Fibroblast of skin of right quadriceps (primary cell): ENCODE results near the gene ARL10.

ENCODE experiments used
- DNase-seq: peaks from one replicate; pipeline ENCODE4 v3.0.0-alpha.2; 2013

Gene ARL10

GRCh38 chr5:176364765-176365350 lies 429 bp upstream of the ARL10 start:
- no peak for DNase-seq

GRCh38 chr5:176366232-176366894 lies 1.1 kb downstream of the ARL10 start:
- DNase-seq, result no peak

- no peak for DNase-seq
These were observed 3.4 kb downstream of the ARL10 start for GRCh38 chr5:176368726-176369125.

GRCh38 chr5:176369934-176370711 lies 4.8 kb downstream of the ARL10 start:
- DNase-seq, result no peak

- no peak for DNase-seq
These were observed 6.6 kb downstream of the ARL10 start for GRCh38 chr5:176371621-176372539.

- DNase-seq, result no peak
These were observed 8.0 kb downstream of the ARL10 start for GRCh38 chr5:176373100-176373818.

GRCh38 chr5:176379881-176380280 lies 14.6 kb downstream of the ARL10 start:
- no peak for DNase-seq

- DNase-seq, result no peak
These were observed 16.1 kb downstream of the ARL10 start for GRCh38 chr5:176381423-176381822.

- no peak for DNase-seq
These were observed 16.7 kb downstream of the ARL10 start for GRCh38 chr5:176381979-176382378.

GRCh38 chr5:176382721-176383120 lies 17.4 kb downstream of the ARL10 start:
- DNase-seq, result no peak

GRCh38 chr5:176383248-176383905 lies 18.1 kb downstream of the ARL10 start:
- no peak for DNase-seq

GRCh38 chr5:176383961-176384360 lies 18.7 kb downstream of the ARL10 start:
- no peak for DNase-seq

GRCh38 chr5:176384366-176384930 lies 19.2 kb downstream of the ARL10 start:
- DNase-seq, result no peak

GRCh38 chr5:176384991-176385390 lies 19.7 kb downstream of the ARL10 start:
- DNase-seq, result no peak

GRCh38 chr5:176386491-176386890 lies 21.2 kb downstream of the ARL10 start:
- DNase-seq, result no peak

- DNase-seq, result no peak
These were observed 22.2 kb downstream of the ARL10 start for GRCh38 chr5:176387384-176387925.

- no peak for DNase-seq
These were observed 22.7 kb downstream of the ARL10 start for GRCh38 chr5:176388003-176388443.

- DNase-seq, result peak; percentile 99
These were observed 23.3 kb downstream of the ARL10 start, which contains the start of the genes HIGD2A and NOP16 for GRCh38 chr5:176388444-176389134. HIGD2A (plus strand) TSS chr5:176388751; CDS start chr5:176388820, 69 bp downstream. NOP16 (minus strand) TSS chr5:176388598; CDS start chr5:176388539, 59 bp downstream.

- no peak for DNase-seq
These were observed 24.1 kb downstream of the ARL10 start for GRCh38 chr5:176389135-176390123.
